Endothelial cell of hepatic sinusoid (primary cell): Measurements from ENCODE around the gene RPL15.
"Not testable (repeated sequence)": the region's sequence is repeated elsewhere in the genome, so short reads cannot be mapped to it uniquely, and the experiment has no call there.

Experiments used
- in situ Hi-C: cut with HindIII; loops from 2 replicates; pipeline ENCODE4 v1.10.0; 2017; ENCODE audit warnings: low sequenced_read_pairs

RPL15 gene

GRCh38 chr3:23916886-23917678 is at the start of gene RPL15, which contains the start of gene NKIRAS1:
Gene RPL15, plus strand, starts transcription at chr3:23917132. Its CDS starts 728 bp downstream, at chr3:23917860.
Gene NKIRAS1, minus strand, starts transcription at chr3:23916990. Its CDS starts 6,086 bp downstream, at chr3:23910904.
- in situ Hi-C loops = no loop called here

GRCh38 chr3:23867400-23867799 is 49.5 kb upstream of the RPL15 start:
- in situ Hi-C loops = loop anchor here (5.0 kb wide), 1 partner anchor 85 kb away; no protein-coding TSS in a partner anchor

GRCh38 chr3:23867838-23868237 is 49.1 kb upstream of the RPL15 start:
- in situ Hi-C loops = loop anchor here (5.0 kb wide), 1 partner anchor 84 kb away; no protein-coding TSS in a partner anchor

GRCh38 chr3:23869977-23870662 is 46.8 kb upstream of the RPL15 start:
- in situ Hi-C loops = loop anchor here (5.0 kb wide), 1 partner anchor 82 kb away; no protein-coding TSS in a partner anchor

- in situ Hi-C loops = not testable (repeated sequence)
Observed at GRCh38 chr3:23870663-23871043, 46.3 kb upstream of the RPL15 start.

- in situ Hi-C loops = not testable (repeated sequence)
Observed at GRCh38 chr3:23871361-23871760, 45.6 kb upstream of the RPL15 start.

- in situ Hi-C loops = no loop called here
Observed at GRCh38 chr3:23872330-23872729, 44.6 kb upstream of the RPL15 start.

- in situ Hi-C loops = no loop called here
Observed at GRCh38 chr3:23873941-23874340, 43.0 kb upstream of the RPL15 start.

GRCh38 chr3:23874359-23875112 is 42.4 kb upstream of the RPL15 start:
- in situ Hi-C loops = no loop called here

- in situ Hi-C loops = no loop called here
Observed at GRCh38 chr3:23875113-23875725, 41.7 kb upstream of the RPL15 start.

GRCh38 chr3:23876923-23877322 is 40.0 kb upstream of the RPL15 start:
- in situ Hi-C loops = no loop called here

GRCh38 chr3:23877329-23877980 is 39.5 kb upstream of the RPL15 start:
- in situ Hi-C loops = no loop called here

- in situ Hi-C loops = no loop called here
Observed at GRCh38 chr3:23879485-23879884, 37.4 kb upstream of the RPL15 start.

- in situ Hi-C loops = no loop called here
Observed at GRCh38 chr3:23880703-23881339, 36.1 kb upstream of the RPL15 start.

GRCh38 chr3:23881993-23882392 is 34.9 kb upstream of the RPL15 start:
- in situ Hi-C loops = not testable (repeated sequence)

GRCh38 chr3:23882487-23882918 is 34.4 kb upstream of the RPL15 start:
- in situ Hi-C loops = no loop called here

GRCh38 chr3:23884481-23884880 is 32.5 kb upstream of the RPL15 start:
- in situ Hi-C loops = no loop called here

GRCh38 chr3:23885210-23885609 is 31.7 kb upstream of the RPL15 start:
- in situ Hi-C loops = no loop called here

- in situ Hi-C loops = no loop called here
Observed at GRCh38 chr3:23886311-23886710, 30.6 kb upstream of the RPL15 start.
